ENCODE data around the gene KIF5C.

KIF5C gene

DNA sequence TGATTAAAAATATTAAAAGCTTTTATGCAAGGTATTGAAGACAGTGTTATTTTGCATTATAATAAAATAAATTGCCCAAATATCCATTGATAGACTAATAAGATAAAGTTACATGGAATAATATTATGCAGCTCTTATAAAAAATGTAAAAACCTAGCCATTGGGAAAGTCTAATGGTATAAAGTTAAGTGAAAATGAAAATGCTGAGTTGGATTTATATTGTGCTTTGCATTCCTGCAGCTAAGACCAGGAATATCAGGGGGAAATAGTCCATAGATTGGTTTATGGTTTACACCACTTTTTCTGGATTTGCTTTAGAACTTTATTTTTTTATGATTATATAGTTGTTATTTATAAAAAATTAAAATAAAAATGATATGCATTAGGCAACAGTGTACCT, 117.4 kb downstream of the KIF5C start:
- H3K4me3 ChIP-seq (ENCODE audit: low read depth, low read length), result no peak overlapping the region
- no peaks in the 10 kb centered on the region for H3K9me3 ChIP-seq (ENCODE audit: control insufficient read depth, insufficient read depth, low read depth, low read length)
- no peak overlapping the region for H3K27ac ChIP-seq (ENCODE audit: extremely low read depth, low read depth, low read length)
- no peaks in the 10 kb centered on the region for H3K4me1 ChIP-seq (ENCODE audit: control insufficient read depth, insufficient read depth, low read length)
- TF ChIP-seq ZFP3 (tag by site-specific recombination; IDR thresholded peaks at IDR 0.05; ENCODE audit: low read depth) (no peak), ZBTB8A (tag by site-specific recombination; IDR thresholded peaks at IDR 0.05) (no peak), ZNF837 (tag by site-specific recombination; IDR thresholded peaks at IDR 0.05) (no peak), PBX3 (CRISPR knock-in tag; IDR thresholded peaks at IDR 0.05) (no peak), ZNF302 (tag by site-specific recombination; IDR thresholded peaks at IDR 0.05; ENCODE audit: low read depth) (no peak), ZNF157 (tag by site-specific recombination; IDR thresholded peaks at IDR 0.05) (no peak), ZNF623 (tag by site-specific recombination; IDR thresholded peaks at IDR 0.05) (no peak), REPIN1 (tag by site-specific recombination; IDR thresholded peaks at IDR 0.05; ENCODE audit: low read depth) (no peak), ZNF138 (tag by site-specific recombination; IDR thresholded peaks at IDR 0.05; ENCODE audit: borderline replicate concordance) (no peak), ZNF701 (tag by site-specific recombination; IDR thresholded peaks at IDR 0.05) (no peak), MZF1 (tag by site-specific recombination; IDR thresholded peaks at IDR 0.05; ENCODE audit: borderline replicate concordance) (no peak)
- TF ChIP-seq, protein P1, sequence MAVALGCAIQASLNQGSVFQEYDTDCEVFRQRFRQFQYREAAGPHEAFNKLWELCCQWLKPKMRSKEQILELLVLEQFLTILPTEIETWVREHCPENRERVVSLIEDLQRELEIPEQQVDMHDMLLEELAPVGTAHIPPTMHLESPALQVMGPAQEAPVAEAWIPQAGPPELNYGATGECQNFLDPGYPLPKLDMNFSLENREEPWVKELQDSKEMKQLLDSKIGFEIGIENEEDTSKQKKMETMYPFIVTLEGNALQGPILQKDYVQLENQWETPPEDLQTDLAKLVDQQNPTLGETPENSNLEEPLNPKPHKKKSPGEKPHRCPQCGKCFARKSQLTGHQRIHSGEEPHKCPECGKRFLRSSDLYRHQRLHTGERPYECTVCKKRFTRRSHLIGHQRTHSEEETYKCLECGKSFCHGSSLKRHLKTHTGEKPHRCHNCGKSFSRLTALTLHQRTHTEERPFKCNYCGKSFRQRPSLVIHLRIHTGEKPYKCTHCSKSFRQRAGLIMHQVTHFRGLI (tag by site-specific recombination; IDR thresholded peaks at IDR 0.05), result no peak
- POLR2A ChIA-PET, result no interaction called here
- CTCF ChIA-PET, result interaction anchor here (0.6 to 0.9 kb wide), 3 partner anchors 146 to 426 kb away, joined by 3 to 7 read pairs (median 3); no protein-coding TSS in a partner anchor
- H3K36me3 ChIP-seq (ENCODE audit: control insufficient read depth in 2 of 2, insufficient read depth in 1 of 2, low read length in 2 of 2), result peaks cover 0 to 68% of the 10 kb centered on the region in 2 experiments; a peak in 1 of 3 replicates

DNA sequence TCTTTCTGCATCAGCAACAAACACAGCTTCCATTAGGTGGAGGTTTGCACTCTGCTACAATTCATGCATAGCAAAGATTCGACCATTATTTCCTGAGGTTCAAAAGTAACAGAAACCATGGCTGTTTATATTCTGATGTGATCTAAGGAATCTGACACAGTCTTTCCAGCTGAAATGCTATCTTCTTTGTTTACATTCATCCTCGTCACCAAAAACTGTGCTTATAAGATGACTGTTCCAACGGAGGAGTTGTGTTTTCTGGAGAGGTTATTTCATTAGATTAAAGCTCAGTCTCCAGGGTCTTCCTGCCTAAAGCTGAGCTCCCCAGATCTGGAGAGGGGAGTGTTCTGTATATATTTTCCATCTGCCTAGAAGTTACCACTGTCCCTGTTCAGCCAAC, 118.3 kb downstream of the KIF5C start:
- Histone ChIP-seq H3K36me3 (ENCODE audit: control insufficient read depth in 2 of 2, insufficient read depth in 1 of 2, low read length in 2 of 2) (peaks cover 0 to 71% of the 10 kb centered on the region in 2 experiments; a peak in 1 of 3 replicates), H3K4me1 (ENCODE audit: control insufficient read depth, insufficient read depth, low read length) (no peaks in the 10 kb centered on the region), H3K4me3 (ENCODE audit: low read depth, low read length) (no peak overlapping the region), H3K9me3 (ENCODE audit: control insufficient read depth, insufficient read depth, low read depth, low read length) (no peaks in the 10 kb centered on the region), H3K27ac (ENCODE audit: extremely low read depth, low read depth, low read length) (no peak overlapping the region)
- TF ChIP-seq RBAK (tag by site-specific recombination; IDR thresholded peaks at IDR 0.05) (no peak), ZBTB21 (tag by site-specific recombination; IDR thresholded peaks at IDR 0.05) (no peak), ZNF146 (tag by site-specific recombination; IDR thresholded peaks at IDR 0.05) (no peak), ZNF24 (tag by site-specific recombination; IDR thresholded peaks at IDR 0.05) (no peak), ZNF121 (tag by site-specific recombination; IDR thresholded peaks at IDR 0.05) (no peak), ZNF169 (tag by site-specific recombination; IDR thresholded peaks at IDR 0.05) (no peak), ZBTB8A (tag by site-specific recombination; IDR thresholded peaks at IDR 0.05) (no peak)
- POLR2A ChIA-PET, result no interaction called here
- CTCF ChIA-PET, result interaction anchor here (0.5 to 1.1 kb wide), 2 partner anchors 336 to 551 kb away, joined by 3 read pairs; no protein-coding TSS in a partner anchor

- no peak overlapping the region for H3K27ac ChIP-seq (ENCODE audit: extremely low read depth, low read depth, low read length)
- ChIA-PET CTCF (interaction anchor here (1.1 kb wide), 1 partner anchor 23 kb away, joined by 3 read pairs; no protein-coding TSS in a partner anchor), POLR2A (no interaction called here)
- no peaks in the 10 kb centered on the region for H3K4me1 ChIP-seq (ENCODE audit: control insufficient read depth, insufficient read depth, low read length)
- no peak overlapping the region for H3K4me3 ChIP-seq (ENCODE audit: low read depth, low read length)
- peaks cover 0 to 72% of the 10 kb centered on the region in 2 experiments; a peak in 1 of 3 replicates for H3K36me3 ChIP-seq (ENCODE audit: control insufficient read depth in 2 of 2, insufficient read depth in 1 of 2, low read length in 2 of 2)
- no peaks in the 10 kb centered on the region for H3K9me3 ChIP-seq (ENCODE audit: control insufficient read depth, insufficient read depth, low read depth, low read length)
- TF ChIP-seq ZNF76 (tag by site-specific recombination; IDR thresholded peaks at IDR 0.05; ENCODE audit: borderline replicate concordance, low read depth) (no peak), ZNF488 (tag by site-specific recombination; IDR thresholded peaks at IDR 0.05) (no peak), ZNF426 (tag by site-specific recombination; IDR thresholded peaks at IDR 0.05) (no peak), ZNF214 (tag by site-specific recombination; IDR thresholded peaks at IDR 0.05; ENCODE audit: borderline replicate concordance) (no peak), ZNF777 (tag by site-specific recombination; IDR thresholded peaks at IDR 0.05; ENCODE audit: borderline replicate concordance) (no peak), ZNF654 (tag by site-specific recombination; IDR thresholded peaks at IDR 0.05; ENCODE audit: low read depth) (no peak), ZNF19 (tag by site-specific recombination; IDR thresholded peaks at IDR 0.05; ENCODE audit: low read depth) (no peak), ZNF394 (tag by site-specific recombination; IDR thresholded peaks at IDR 0.05; ENCODE audit: borderline replicate concordance) (no peak)
These were observed 119.3 kb downstream of the KIF5C start for GRCh38 chr2:148994341-148994740.
